ENCODE measurements around the gene GJC1. TPM values are rescaled to one million over a fixed set of nuclear protein-coding genes. Genes with fewer than 3 reads are reported as not detected.

Gene GJC1
- total and polyA plus RNA-seq, 2 of the 8 experiments (the other 6 are each of a cell fraction or from before 2014, with no cell fraction given): 29.1 to 154 TPM

- H3K9me3 ChIP-seq (ENCODE audit: insufficient read depth in 2 of 2, low read depth in 1 of 2, low read length in 1 of 2): no peaks in the 10 kb centered on the region
- no peaks in the 10 kb centered on the region for H3K27me3 ChIP-seq (replicated peaks in 1 of 4; ENCODE audit: control insufficient read depth in 3 of 4, extremely low read depth in 1 of 4, insufficient read depth in 3 of 4, low read length in 3 of 4)
- H3K56ac ChIP-seq (replicated peaks; ENCODE audit: insufficient read length, low read depth, low read length): no peak overlapping the region
- no peak overlapping the region for H2AK5ac ChIP-seq (ENCODE audit: low read depth, low read length)
- peaks cover 0 to 6% (median 3%) of the 10 kb centered on the region in 4 experiments; a peak in 4 of 7 replicates for H3K4me1 ChIP-seq (replicated peaks in 1 of 4; ENCODE audit: control insufficient read depth in 3 of 4, insufficient read depth in 4 of 4, low read length in 3 of 4)
- H3K4me2 ChIP-seq (ENCODE audit: insufficient read depth in 1 of 2, low read depth in 2 of 2, low read length in 2 of 2): no peak overlapping the region
- H2BK12ac ChIP-seq (ENCODE audit: low read depth, low read length): no peak overlapping the region
- H2BK20ac ChIP-seq (ENCODE audit: low read length): no peak overlapping the region
- H3K79me2 ChIP-seq (ENCODE audit: control insufficient read depth in 1 of 2, insufficient read depth in 2 of 2, low read length in 2 of 2): no peaks in the 10 kb centered on the region
- H3K14ac ChIP-seq (ENCODE audit: insufficient read length): no peak overlapping the region
- CTCF ChIA-PET (ENCODE audit: partially characterized antibody): interaction anchor here (12.4 to 28.4 kb wide), 2 partner anchors 12 to 76 kb away, joined by 142 to 577 read pairs; no protein-coding TSS in a partner anchor
- no peak overlapping the region for H3K4me3 ChIP-seq (ENCODE audit: extremely low read depth in 1 of 4, insufficient read depth in 2 of 4, low read depth in 3 of 4, low read length in 4 of 4)
- H3K27ac ChIP-seq (ENCODE audit: low read depth, low read length): no peak overlapping the region
- no peak overlapping the region for H3K23ac ChIP-seq (ENCODE audit: insufficient read length)
- no peak for DNase-seq (ENCODE audit: low read depth in 1 of 2, low spot score in 2 of 2)
- 94% methylated on average over 5 of the region's 5 CpGs; no CpG with 5 or more reads in 1 of the 2 experiments for WGBS, 2 experiments (ENCODE audit: extremely low coverage in 1 of 2, insufficient coverage in 1 of 2, insufficient read length in 1 of 2, insufficient replicate concordance in 2 of 2, low coverage in 1 of 2, low lambda C conversion rate in 2 of 2, missing lambda C conversion rate in 1 of 2)
- H3K36me3 ChIP-seq (ENCODE audit: control insufficient read depth in 2 of 4, insufficient read depth in 4 of 4, low read length in 3 of 4): peaks cover 23 to 52% (median 44%) of the 10 kb centered on the region in 4 experiments
- no peak overlapping the region for H2BK120ac ChIP-seq (replicated peaks; ENCODE audit: low read depth, low read length)
- no peak overlapping the region for H3K4ac ChIP-seq (replicated peaks; ENCODE audit: insufficient read length, low read depth, low read length)
- H2BK15ac ChIP-seq (ENCODE audit: low read length): no peak overlapping the region
- H4K20me1 ChIP-seq (replicated peaks in 1 of 2; ENCODE audit: control insufficient read depth in 1 of 2, insufficient read depth in 2 of 2, low read length in 2 of 2): peaks cover 0 to 1% of the 10 kb centered on the region in 2 experiments
- no peak overlapping the region for H3K9ac ChIP-seq (replicated peaks in 1 of 4; ENCODE audit: extremely low read depth in 1 of 4, low read depth in 3 of 4, low read length in 3 of 4)
- POLR2A ChIA-PET (ENCODE audit: partially characterized antibody): interaction anchor here (1.0 to 1.2 kb wide), 2 partner anchors 10 to 12 kb away, joined by 3 read pairs; no protein-coding TSS in a partner anchor
- no peak overlapping the region for H2AFZ ChIP-seq (ENCODE audit: low read length)
- TF ChIP-seq EZH2 (IDR thresholded peaks at IDR 0.05; ENCODE audit: low read depth, low read length, severe bottlenecking) (no peak), SIN3A (conservative IDR thresholded peaks at IDR 0.05 in 1 of 2, IDR thresholded peaks at IDR 0.05 in 1 of 2; ENCODE audit: low read depth in 1 of 2, low read length in 2 of 2) (no peak), RXRA (IDR thresholded peaks at IDR 0.05; ENCODE audit: insufficient read depth, low read depth, low read length) (no peak), SAP30 (IDR thresholded peaks at IDR 0.05; ENCODE audit: insufficient read depth, insufficient replicate concordance, low read length) (no peak), CBX8 (IDR thresholded peaks at IDR 0.05; ENCODE audit: borderline replicate concordance, low read depth, low read length) (no peak)
- H3K23me2 ChIP-seq (ENCODE audit: low read depth, low read length): no peaks in the 10 kb centered on the region
- H4K91ac ChIP-seq (replicated peaks; ENCODE audit: insufficient read length, low read length): no peak overlapping the region
- H4K5ac ChIP-seq (ENCODE audit: insufficient read length, low read depth, low read length): no peak overlapping the region
- H2BK5ac ChIP-seq (ENCODE audit: low read depth, low read length): no peak overlapping the region; the same call in 1 of the 2 replicates
- H3K18ac ChIP-seq (ENCODE audit: extremely low read depth, low read length): no peak overlapping the region
- H3K79me1 ChIP-seq (ENCODE audit: low read depth, low read length): no peaks in the 10 kb centered on the region
- H4K8ac ChIP-seq (ENCODE audit: extremely low read depth, insufficient read depth, low read length): no peak overlapping the region
- FAIRE-seq: no peak
Measured at GRCh38 chr17:44850612-44851011, 20.5 kb upstream of the GJC1 start.

Measured in H1 (cell line).